ENCODE results near the gene CYBRD1.
A peak's percentile ranks its signal among the peaks of the same experiment; 100 is the strongest.

Gene CYBRD1

DNA sequence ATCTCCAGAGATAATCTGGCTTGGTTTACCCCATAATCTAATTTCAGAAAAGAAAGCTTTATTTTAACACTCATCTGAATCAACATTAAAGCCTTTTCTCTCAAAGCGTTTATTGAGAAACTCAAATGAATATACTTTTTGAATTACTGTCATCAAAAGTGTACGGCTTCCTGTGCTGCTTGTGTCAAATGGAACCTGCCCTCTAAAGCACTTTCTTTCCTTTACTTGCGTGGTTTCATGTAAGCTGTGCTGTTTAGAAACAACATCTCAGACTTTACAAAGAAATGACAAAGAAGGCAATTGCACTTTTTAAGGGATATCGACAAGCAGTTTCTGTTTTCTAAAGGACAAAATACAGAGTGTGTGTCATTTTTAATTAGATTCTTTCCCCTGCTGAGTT lies 35.1 kb downstream of the CYBRD1 start:
- no peak for DNase-seq

DNA sequence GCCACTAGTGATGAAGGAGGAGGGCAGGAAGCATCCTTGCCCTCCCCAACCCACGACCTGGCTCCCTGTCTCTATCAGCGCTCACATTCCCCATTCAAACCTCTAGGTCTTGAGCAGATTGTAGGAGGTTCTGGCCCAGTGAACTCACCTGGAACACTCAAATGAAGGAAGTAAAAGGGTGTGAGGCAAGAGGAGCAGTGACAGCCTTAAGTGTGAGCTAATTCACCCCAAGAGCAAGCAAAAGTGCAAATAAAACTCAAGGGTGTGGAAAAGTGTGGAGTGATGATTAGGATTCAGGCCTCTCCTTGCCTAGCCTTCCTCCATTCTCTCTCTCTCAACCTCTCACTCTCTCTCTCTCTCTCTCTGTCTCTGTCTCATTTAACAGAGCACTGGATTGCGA lies 41.0 kb downstream of the CYBRD1 start:
- no peak for DNase-seq

DNA sequence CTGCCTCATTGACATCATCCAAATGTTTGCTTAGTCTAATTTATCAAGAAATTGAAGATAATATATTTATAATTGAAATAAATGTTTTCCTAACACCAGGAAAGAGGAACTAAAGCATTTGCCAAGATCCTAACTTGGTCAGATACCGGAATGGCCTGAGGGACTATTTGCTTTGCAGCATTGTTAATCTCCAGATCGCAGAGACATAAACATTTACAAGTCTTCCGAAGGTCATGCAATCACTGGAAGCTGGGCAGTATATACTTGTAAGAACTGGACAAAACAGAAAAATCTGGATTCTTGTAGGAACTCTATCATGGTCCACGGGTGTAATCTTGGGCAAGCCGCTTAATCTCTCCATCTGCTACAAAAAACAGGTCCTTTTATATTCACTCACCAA lies 42.2 kb downstream of the CYBRD1 start:
- no peak for DNase-seq

DNA sequence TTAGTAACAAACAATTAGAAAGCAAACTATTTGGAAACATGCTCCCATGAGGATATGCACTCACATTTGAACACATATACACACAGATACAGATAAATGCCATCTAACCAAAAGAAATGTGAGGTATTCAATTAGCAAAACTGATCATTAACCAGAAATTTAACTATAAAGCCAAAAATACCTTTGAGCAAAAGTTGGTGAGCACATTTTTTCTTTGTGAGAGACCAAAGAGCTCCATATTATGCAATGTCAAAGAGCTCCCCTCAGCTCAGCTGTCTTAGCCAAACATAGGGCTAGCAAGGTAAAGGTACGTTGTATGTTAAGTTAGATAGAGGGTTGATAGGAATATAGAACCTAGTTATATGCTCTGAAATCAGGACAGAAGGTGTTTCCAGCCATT lies 43.8 kb downstream of the CYBRD1 start:
- DNase-seq: no peak

DNA sequence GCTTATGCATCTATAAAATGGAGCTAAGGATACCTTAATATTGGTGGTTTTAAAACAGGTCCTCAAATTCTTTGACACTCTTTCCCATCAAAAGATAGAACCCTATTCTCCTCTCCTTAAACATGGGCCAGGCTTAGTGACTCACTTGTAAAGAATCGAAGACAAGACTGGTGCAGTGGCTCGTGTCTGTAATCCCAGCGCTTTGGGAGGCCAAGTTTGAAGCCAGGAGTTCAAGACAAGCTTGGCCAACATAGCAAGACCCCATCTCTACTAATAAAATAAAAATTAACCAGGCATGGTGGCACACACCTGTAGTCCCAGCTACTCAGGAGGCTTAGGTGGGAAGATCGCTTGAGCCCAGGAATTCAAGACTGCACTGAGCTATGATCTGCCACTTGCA lies 44.5 kb downstream of the CYBRD1 start:
- DNase-seq: no peak

DNA sequence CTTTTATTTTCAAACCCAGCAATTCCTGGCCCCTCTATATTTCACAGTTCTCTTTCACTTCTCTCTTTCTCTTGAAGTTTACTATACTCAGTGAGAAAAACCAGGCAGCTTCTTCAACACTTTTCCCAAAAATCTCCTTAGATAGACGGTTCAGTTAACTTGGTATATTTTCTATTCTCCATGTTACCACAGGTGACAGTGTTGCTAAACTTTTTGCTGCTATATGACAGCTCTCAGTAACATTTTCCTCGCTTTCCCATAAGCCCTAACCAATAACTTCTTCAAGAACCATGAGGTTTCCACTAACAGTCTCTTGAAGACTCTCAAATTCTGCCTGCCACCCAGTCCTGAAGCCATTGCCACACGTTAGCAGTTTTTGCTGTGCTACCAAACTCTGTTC lies 45.8 kb downstream of the CYBRD1 start:
- no peak for DNase-seq

DNA sequence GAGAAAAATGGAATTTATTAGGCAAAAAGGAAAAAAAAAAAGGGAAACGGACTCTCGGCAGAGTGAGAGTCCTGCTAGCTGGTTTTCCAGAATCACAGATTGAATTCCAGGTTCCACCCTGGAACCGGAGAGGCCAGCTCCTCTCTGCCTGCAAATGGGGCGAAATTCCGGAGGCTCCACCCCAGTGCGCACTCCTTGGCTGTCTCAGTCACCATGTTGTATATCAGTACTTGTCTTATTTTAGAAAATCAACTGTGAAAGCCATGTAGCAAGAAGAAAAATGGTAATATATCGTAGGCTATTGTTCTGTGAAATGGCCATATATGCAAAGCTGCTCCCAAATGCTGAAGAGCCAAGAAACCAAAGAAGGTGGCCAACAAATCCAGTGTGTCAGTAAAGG lies 49.4 kb downstream of the CYBRD1 start:
- no peak for DNase-seq

DNA sequence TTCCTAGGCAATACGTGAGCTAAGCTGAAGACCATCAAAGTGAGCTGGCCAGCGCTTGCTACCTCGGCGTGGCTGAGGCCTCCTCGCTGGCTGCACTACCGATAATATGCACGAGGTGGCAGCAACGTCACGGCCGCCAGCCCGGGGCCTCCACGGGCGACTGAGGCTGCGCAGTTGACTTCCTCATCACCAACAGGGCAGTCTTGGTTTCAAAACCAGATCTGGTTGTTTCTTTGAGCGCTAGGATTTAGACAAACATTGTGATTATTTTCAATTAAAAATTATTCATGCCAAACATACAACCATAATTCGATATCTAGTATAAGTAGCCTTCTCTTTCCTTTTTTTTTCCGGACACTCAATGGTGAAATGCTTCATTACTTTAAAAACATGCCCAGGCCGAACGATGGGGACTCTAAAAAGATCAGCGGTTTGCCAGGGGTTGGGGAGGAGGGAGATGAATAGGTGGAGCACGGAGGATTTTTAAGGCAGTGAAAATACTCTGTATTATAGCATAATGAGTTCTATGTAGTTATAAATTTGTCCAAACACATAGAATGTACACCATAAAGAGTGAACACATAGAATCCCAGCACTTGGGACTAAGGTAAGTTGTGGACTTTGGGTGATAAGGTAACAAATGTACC lies 52.0 kb downstream of the CYBRD1 start:
- DNase-seq: peak; percentile 41 to 64

DNA sequence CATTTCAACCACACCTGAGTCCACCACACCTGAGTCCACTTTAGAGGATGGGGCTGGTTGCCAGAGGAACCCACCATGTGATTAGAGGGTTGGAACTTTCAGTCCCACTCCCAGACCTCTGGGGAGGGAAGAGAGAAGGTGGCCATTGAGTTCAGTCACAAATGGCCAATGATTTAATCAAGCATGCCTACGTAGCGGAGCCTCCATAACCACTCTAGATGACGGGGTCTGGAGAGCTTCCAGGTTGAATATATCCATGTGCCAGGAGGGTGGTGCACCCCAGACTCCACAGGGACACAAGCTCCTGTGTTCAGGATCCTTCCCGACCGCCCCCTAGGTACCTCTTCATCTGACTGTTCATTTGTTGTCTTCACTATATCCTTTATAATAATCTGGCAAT lies 53.3 kb downstream of the CYBRD1 start:
- no peak for DNase-seq

DNA sequence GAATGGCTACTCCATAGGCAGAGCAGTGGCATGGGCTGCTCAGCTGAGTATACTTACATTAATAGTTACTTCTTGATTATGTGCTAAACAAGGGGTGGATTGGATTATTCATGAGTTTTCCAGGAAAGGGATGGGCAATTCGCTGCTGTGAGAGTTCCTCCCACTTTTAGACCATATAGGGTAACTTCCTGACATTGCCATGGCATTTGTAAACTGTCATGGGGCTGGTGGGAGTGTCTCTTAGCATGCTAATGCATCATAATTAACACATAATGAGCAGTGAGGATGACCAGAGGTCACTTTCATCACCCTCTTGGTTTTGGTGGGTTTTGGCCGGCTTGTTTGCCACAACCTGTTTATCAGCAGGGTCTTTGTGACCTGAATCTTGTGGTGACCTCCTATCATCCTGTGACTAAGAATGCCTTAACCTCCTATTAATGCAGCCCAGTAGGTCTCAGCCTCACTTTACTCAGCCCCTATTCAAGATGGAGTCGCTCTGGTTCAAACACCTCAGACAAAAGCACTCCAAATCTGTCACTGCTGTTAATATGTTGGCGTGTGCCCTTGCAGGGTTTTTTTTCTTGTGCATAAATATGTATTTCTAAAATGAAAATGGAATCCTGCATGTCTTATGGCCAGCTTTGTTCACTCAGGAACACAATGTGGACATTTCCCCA lies 56.0 kb downstream of the CYBRD1 start:
- no peak for DNase-seq

DNA sequence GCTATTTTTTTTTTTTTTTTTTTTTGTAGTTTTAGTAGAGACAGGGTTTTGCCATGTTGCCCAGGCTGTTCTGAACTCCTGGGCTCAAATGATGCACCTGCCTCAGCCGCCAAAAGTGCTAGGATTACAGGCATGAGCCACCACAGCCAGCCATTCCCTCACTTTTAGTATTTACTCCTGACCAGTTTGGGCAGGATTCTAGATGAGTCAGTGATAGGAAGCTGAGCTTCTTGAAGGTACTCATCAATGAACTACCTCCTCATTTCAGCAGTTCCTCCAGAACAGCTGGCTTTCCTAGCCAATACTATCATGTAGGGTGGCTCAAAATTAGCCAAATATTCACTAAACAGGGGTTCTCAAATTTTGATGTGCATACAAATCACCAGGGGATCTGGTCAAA lies 57.2 kb downstream of the CYBRD1 start:
- no peak for DNase-seq

DNA sequence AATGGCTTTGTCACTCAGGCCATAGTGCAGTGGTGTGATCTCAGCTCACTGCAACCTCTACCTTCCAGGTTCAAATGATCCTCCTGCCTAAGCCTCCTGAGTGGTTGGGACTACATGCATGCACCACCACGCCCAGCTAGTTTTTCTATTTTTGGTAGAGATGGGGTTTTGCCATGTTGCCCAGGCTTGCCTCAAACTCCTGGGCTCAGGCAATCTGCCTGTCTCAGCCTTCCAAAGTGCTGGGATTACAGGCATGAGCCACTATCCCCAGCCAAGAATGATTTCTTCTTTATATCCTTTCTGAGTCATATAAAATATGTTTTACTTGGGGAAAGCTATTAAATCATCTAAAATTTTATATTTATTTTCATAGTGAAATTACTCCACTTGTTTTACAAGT lies 61.3 kb downstream of the CYBRD1 start:
- DNase-seq: no peak

DNA sequence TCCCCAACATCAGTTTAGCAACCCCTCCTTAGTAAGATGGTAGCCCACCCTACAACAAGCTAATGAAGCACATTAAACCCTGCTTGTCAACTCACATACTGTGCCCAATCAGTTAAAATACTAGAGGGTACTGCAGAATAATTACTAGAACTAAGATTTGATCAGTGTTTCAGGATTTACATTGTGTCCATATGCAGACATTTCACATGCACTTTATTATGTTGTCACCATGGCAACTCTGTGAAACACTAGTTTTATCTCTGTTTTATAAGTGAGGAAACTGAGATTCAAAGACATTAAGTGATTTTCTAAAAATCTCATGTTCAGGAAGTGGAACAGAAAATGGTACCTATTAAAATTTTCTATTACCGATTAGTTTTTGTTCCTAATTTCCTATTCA lies 61.7 kb downstream of the CYBRD1 start:
- DNase-seq: no peak

DNA sequence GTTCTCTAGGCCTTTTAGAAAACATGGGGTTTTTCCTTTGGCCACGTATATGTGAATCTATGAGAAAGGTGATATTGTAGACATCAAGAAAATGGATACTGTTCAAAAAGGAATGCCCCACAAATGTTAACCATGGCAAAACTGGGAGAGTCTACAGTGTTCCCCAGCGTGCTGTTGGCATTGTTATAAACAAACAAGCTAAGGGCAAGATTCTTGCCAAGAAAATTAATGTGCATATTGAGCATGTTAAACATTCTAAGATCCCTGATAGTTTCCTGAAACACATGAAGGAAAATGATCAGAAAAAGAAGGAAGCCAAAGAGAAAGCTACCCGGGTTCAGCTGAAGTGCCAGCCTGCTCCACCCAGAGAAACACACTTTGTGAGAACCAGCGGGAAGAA lies 64.9 kb downstream of the CYBRD1 start:
- no peak for DNase-seq

DNA sequence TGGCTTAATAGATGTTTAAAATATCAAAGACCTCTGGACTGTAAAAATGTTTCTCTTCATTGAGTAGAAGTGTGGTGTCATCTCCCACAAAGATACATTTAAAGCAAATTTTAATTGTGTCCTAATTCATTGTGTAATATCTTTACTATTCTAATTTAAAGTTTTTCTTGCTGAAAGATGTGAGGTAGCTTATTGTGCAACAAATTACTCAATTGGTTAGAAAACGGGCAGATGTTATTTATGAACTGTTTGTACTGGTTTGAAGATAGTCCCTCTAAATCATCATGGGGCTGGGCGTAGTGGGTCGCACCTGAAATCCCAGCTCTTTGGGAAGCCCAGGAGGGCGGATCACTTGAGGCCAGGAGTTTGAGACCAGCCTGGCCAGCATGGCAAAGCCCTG lies 65.3 kb downstream of the CYBRD1 start:
- DNase-seq: no peak

DNA sequence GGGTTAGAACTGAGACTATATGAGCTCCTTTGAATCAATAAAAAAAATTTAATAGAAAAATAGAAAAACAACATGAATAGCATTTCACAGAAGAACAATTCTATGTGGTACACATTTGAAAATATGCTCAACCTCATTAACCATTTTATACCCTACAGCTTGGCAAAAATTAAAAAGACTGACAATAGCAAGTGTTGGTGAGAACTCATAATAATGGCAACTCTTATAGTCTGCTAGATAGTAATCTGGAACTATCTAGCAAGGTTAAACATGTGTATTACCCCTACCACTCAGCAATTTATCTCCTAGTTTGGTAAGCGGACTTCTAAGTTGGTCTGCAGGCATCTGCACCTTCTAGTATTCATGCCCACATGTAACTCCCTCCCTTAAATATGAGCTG lies 67.8 kb downstream of the CYBRD1 start:
- no peak for DNase-seq

DNA sequence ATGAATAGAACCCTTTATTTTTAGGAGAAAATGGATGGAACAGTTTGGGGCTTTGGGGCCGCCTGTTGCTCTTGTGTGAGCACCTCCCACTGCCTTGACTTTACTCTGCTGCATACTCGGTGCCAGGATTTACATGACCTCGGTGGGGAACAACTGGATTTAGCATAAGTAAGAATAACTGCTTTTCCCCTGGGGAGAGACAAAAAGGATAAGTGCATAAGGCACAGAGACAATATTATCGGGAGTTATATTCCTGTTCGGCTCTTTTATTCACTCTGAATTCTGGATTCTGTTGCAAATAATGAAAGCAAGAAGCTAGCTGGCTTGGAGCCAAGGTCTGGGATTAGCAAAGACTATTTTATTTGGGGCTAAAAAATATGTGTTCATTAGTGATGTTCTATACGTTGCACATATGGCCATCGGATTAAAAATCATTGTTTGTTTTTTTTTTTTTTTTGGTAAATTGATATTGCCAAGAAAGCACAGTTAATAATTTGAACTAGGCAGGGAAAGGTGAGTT lies 69.8 kb downstream of the CYBRD1 start:
- no peak for DNase-seq

DNA sequence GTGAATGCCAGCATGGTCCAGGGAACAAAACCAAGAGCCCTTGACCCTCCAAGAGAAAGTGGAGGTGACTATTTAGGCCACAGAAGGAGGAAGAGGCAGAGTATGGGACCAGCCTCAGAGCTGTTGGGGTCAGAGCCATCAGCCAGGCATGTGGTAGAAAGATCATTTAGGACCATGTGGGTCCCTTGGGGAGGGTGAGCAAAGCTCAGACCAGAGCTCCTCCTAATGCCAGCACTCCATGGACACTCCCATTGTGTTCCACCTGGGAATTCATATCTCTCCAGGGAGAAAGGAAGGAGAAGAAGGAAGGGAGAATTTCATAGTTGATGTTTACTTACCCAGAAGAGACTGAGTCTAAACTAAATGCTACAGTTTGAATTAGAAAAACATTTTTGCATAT lies 73.2 kb downstream of the CYBRD1 start:
- DNase-seq: no peak

DNA sequence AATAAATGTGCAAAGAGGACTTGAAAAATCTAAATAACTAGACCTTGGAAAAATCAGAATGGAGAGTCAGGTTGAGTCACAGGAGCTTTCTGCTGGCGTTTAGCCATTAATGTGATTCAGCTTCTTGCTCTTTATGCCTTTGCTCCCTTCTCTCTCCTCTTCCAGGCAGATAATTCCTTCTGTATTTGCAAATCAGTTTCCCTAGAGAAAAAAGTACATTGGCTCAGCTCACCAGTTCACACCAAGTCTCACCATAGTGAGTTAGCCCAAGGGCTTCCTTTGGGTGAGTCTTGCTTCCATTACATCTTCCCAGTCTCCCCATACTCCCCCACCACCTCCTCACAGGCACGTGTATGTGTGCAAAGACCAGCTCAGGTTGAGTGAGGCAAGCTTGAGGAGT lies 73.6 kb downstream of the CYBRD1 start:
- no peak for DNase-seq

DNA sequence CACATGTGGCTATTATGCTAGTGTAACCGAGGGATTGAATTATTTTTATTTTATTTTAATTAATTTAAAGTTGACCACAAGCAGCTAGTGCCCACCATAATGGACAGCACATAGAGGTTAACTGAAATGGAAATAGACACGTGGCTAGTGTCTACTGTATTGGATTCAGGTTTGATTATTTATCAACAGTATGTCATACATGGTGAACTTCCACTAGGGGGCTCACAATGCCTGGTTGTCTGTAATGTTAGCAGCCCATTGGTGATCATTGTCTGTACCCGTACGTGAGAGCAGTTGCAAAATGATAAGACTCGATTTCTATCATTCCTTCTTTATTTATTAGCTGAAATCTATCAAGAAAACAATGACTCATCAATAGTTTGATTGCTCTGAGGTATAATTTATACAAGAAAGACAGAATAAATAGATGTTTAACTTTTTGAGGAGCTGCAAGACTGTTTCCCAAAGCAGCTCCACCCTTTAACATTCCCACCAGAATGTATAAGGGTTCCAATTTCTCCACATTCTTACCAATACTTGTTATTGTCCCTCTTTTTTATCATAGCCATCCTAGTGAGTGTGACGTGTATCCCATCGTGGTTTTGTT lies 76.5 kb downstream of the CYBRD1 start:
- DNase-seq: peak; percentile 4 to 73

DNA sequence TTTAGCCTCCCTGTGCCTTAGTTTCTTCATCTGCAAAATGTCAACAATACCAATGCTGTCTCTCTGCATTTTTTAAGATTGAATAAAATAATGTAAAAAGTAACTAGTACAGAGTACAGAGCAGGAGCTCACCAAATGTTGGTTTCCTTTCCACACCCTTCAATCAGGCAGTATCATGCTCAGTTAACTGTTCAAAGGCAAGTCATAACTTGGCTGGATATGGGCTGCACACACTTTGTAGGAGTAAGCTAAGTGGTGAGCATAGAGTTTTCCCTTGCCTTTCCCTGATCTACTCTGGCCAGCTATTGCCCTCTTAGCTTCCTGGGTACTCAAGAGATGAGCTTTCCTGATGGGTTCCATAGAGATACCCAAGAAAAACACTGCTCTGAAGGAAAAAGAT lies 77.9 kb downstream of the CYBRD1 start:
- no peak for DNase-seq

DNA sequence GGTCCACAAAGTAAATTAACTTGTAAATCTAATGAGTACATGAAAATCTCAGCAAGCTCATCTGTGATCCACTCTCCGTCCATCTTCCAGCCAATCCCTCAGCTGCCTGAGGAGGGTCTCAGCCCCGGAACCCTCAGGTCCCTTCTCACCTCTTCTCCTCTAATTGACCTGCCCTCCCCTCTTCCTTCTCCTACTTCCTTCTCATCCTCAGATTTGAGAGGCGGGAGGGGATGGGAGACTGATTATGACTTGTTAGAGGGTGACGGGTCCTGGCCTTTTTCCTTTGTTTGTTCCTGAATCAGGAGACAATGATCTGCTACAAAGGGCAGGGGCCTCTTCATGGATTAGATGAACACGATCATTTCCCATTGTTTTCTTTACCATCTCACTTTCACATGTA lies 80.1 kb downstream of the CYBRD1 start:
- no peak for DNase-seq
